Ishikawa (cell line): ENCODE results near the gene ANP32B.

ENCODE experiments used
- EGR1 ChIP-seq: IDR thresholded peaks from 2 replicates; pipeline ENCODE4 v1.6.1; 2012
- EP300 ChIP-seq: IDR thresholded peaks from 2 replicates; pipeline ENCODE4 v1.6.1; 2012; ENCODE audit warnings: borderline replicate concordance
- FOXM1 ChIP-seq: IDR thresholded peaks from 2 replicates; pipeline ENCODE4 v1.6.1; 2012; ENCODE audit warnings: low read depth, borderline replicate concordance
- MAX ChIP-seq: IDR thresholded peaks from 2 replicates; pipeline ENCODE4 v1.6.1; 2012
- NFIC ChIP-seq: IDR thresholded peaks from 2 replicates; pipeline ENCODE4 v1.6.1; 2012
- RAD21 ChIP-seq: IDR thresholded peaks from 2 replicates; pipeline ENCODE4 v1.6.1; 2012; ENCODE audit warnings: low read depth
- TAF1 ChIP-seq: IDR thresholded peaks from 2 replicates; pipeline ENCODE4 v1.6.1; 2012; ENCODE audit warnings: low read depth, mild to moderate bottlenecking
- TCF12 ChIP-seq: IDR thresholded peaks from 2 replicates; pipeline ENCODE4 v1.6.1; 2012; ENCODE audit warnings: low read depth
- TEAD4 ChIP-seq: IDR thresholded peaks from 2 replicates; pipeline ENCODE4 v1.6.1; 2012
- YY1 ChIP-seq: IDR thresholded peaks from 2 replicates; pipeline ENCODE4 v1.6.1; 2012; ENCODE audit warnings: low read depth
- TF ChIP-seq, protein P1 (sequence below): IDR thresholded peaks from 2 replicates; pipeline ENCODE4 v1.6.1; 2012

DNA sequence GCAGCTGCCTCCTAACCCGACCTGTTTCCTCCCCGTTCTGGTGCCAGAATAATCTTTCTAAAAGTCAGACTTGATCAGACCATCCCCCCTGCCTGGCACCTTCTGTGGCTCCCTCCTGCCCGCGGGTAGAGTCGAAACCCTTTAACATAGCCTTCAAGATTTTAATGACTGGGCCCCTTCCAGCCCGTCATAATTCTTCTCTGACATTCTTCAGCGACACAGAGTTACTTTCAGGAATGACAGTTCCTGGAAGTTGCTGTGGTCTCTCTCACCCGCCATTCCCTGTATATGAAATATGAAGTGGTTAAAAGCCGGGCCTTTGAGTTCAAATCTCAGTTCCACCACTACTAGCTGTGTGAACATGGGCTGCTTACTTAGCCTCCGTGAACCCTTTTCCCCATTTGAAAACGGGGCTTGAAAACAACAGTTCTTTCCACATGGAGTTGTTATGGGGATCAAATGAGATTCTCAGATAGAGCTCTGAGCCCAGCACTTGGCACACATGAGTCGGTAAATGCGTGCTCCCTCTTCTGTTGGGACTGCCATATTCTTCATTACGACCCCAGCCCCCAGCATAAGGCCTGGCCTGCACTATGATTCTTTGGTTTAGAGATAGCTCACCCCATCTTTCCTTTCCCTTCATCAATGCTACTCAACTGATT, 74.1 kb downstream of the ANP32B start:
- TF ChIP-seq FOXM1, result no peak
- no peak for TF ChIP-seq YY1
- no peak for TF ChIP-seq EGR1
- TF ChIP-seq NFIC, result no peak
- no peak for TF ChIP-seq TCF12
- no peak for TF ChIP-seq MAX
- no peak; the same call in 1 of the 2 replicates for TF ChIP-seq EP300
- no peak for TF ChIP-seq TEAD4
- no peak for TF ChIP-seq RAD21
- no peak for TF ChIP-seq TAF1
- TF ChIP-seq, protein P1, sequence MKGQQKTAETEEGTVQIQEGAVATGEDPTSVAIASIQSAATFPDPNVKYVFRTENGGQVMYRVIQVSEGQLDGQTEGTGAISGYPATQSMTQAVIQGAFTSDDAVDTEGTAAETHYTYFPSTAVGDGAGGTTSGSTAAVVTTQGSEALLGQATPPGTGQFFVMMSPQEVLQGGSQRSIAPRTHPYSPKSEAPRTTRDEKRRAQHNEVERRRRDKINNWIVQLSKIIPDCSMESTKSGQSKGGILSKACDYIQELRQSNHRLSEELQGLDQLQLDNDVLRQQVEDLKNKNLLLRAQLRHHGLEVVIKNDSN, result no peak
